Activated CD8-positive, alpha-beta memory T cell treated with anti-CD3 and anti-CD28 coated beads for 36 hours (primary cell): ENCODE measurements around the gene CCSER2. TPM values are rescaled to one million over a fixed set of nuclear protein-coding genes. Genes with fewer than 3 reads are reported as not detected.
"Not testable (repeated sequence)": the region's sequence is repeated elsewhere in the genome, so short reads cannot be mapped to it uniquely, and the experiment has no call there.

Experiments
- CTCF ChIA-PET: fragments of 350-600 bp; sonication (Branson Sonifier 250); formaldehyde crosslinking; loops from one replicate; lab custom pipeline; 2021; ENCODE audit warnings: antibody characterized with exemption; lab: Charles Lee
- POLR2A ChIA-PET: fragments of 350-600 bp; sonication (Branson Sonifier 250); formaldehyde crosslinking; loops from one replicate; lab custom pipeline; 2021; ENCODE audit warnings: antibody characterized with exemption; lab: Charles Lee
- total RNA-seq, 2 experiments: library from RNA; stranded (reverse); gene quantifications; one replicate each; pipeline ENCODE4 v1.2.3, GENCODE V29; 2021

Gene CCSER2
- total RNA-seq, 2 experiments from 2014 or later: 46.7 to 47.2 TPM

DNA sequence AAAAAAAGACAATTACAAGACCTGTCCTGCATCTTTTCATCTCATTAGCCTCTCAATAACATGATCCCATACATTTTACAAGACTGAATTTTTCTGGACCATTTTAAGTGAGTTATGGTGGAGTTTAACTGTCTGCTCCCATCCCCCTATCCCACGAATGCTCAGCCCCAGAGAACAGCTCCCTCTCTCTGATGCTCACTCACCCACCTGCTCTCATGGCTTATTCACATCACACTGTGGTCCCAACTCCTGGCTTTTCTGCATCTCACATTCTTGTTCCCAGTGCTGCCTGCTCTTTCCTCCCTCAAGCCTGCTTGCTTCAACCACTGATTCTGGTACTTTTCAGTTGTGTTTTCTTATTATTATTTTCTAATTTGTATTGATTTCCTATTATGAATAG is 20.4 kb upstream of the CCSER2 start:
- POLR2A ChIA-PET: interaction anchor here (1.0 kb wide), 1 partner anchor 21 kb away, joined by 4 read pairs; the partner anchor contains the start of gene CCSER2
- CTCF ChIA-PET: interaction anchor here (1.1 to 1.5 kb wide), 4 partner anchors 21 to 229 kb away, joined by 3 to 6 read pairs (median 3); no protein-coding TSS in a partner anchor

GRCh38 chr10:84308481-84309304 is 19.7 kb upstream of the CCSER2 start:
- POLR2A ChIA-PET: interaction anchor here (1.0 kb wide), 1 partner anchor 20 kb away, joined by 4 read pairs; the partner anchor contains the start of gene CCSER2

GRCh38 chr10:84310470-84310869 is 17.9 kb upstream of the CCSER2 start:
- CTCF ChIA-PET: interaction anchor here (1.2 kb wide), 1 partner anchor 43 kb away, joined by 4 read pairs; no protein-coding TSS in a partner anchor
- POLR2A ChIA-PET: no interaction called here

More at GRCh38 chr10:84308481-84309304, 19.7 kb upstream of the CCSER2 start:
- CTCF ChIA-PET: interaction anchor here (1.1 to 1.5 kb wide), 2 partner anchors 20 to 43 kb away, joined by 3 read pairs; no protein-coding TSS in a partner anchor

DNA sequence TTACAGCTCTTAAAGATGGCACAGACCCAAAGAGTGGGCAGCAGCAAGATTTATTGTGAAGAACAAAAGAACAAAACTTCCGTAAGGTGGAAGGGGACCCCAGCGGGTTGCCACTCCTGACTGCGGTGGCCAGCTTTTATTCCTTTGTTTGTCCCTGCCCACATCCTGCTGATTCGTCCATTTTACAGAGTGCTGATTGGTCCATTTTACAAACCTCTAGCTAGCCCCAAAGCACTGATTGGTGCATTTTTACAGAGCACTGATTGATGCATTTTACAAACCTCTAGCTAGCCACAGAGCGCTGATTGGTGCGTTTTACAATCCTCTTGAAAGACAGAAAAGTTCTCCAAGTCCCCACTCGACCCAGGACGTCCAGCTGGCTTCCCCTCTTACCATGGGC is 16.8 kb upstream of the CCSER2 start:
- ChIA-PET POLR2A (no interaction called here), CTCF (interaction anchor here (1.2 kb wide), 2 partner anchors 44 to 47 kb away, joined by 4 read pairs; no protein-coding TSS in a partner anchor)

DNA sequence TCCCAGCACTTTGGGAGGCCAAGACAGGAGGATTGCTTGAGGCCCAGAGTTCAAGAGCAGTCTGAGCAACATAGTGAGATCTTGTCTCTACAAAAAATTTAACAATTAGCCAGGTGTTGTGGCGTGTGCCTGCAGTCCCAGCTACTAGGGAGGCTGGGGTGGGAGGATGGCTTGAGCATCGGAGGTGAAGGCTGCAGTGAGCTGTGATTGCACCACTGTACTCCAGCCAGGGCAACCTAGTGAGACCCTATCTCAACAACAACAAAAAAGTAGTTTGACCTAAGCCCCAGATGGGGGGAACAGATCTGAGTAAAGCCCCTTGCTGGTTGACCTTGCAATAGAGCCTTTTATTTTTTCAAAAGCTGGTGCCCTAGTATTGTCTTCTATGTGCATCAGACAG is 15.6 kb upstream of the CCSER2 start:
- ChIA-PET POLR2A (no interaction called here), CTCF (no interaction called here)

GRCh38 chr10:84314275-84314674 is 14.1 kb upstream of the CCSER2 start:
- ChIA-PET CTCF (no interaction called here), POLR2A (no interaction called here)

DNA sequence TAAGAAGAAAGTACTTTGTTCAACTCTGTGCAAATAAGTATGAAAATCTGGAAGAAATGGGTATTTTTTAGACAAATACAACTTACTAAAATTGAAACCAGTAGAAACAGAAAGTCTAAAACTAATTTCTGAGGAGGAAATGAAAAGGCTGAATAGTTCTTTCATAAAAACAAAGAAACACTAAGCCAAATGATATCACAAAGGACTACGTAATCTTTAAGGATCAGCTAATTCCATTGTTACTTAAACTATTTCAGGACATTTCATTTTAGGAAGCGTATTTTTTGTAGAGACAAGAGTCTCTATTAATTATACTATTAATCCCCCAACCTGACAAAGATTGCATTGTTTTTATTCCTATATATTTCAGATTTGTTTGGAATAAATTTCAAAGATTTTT is 11.2 kb upstream of the CCSER2 start:
- POLR2A ChIA-PET: no interaction called here
- CTCF ChIA-PET: interaction anchor here (0.8 kb wide), 1 partner anchor 11 kb away, joined by 3 read pairs; no protein-coding TSS in a partner anchor

DNA sequence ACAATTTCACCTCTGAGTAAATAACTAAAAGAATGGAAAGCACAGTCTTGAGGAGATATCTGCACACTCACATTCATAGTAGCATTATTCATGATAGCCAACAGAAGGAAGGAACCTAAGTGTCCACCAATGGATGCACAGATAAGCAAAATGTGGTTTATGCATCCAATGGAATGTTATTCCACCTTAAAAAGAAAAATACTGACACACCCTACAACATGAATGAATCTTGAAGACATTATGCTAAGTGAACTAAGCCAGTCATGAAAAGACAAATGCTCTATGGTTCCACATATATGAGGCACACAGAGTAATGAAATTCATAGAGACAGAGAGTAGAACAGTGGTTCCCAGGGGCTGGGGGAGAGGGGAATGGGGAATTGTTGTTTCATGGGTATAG is 6.5 kb upstream of the CCSER2 start:
- ChIA-PET POLR2A (no interaction called here), CTCF (no interaction called here)

DNA sequence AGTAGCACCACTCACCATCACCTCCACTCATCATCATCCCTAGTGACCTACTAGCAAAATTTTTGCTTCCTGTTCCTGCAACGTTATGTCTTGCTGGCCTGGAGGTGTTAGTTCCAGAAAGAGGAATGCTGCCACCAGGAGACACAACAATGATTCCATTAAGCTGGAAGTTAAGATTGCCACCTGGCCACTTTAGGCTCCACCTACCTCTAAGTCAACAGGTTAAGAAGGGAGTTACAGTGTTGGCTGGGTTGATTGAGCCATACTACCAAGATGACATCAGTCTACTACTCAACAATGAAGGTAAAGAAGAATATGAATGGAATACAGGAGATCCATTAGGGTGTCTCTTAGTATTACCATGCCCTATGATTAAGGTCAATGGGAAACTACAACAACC is 4.8 kb upstream of the CCSER2 start:
- CTCF ChIA-PET: interaction anchor here (0.6 kb wide), 1 partner anchor 39 kb away, joined by 4 read pairs; no protein-coding TSS in a partner anchor
- POLR2A ChIA-PET: not testable (repeated sequence)

GRCh38 chr10:84326995-84327394 is 1.4 kb upstream of the CCSER2 start:
- CTCF ChIA-PET: interaction anchor here (1.7 kb wide), 1 partner anchor 25 kb away, joined by 5 read pairs; no protein-coding TSS in a partner anchor
- POLR2A ChIA-PET: not testable (repeated sequence)

DNA sequence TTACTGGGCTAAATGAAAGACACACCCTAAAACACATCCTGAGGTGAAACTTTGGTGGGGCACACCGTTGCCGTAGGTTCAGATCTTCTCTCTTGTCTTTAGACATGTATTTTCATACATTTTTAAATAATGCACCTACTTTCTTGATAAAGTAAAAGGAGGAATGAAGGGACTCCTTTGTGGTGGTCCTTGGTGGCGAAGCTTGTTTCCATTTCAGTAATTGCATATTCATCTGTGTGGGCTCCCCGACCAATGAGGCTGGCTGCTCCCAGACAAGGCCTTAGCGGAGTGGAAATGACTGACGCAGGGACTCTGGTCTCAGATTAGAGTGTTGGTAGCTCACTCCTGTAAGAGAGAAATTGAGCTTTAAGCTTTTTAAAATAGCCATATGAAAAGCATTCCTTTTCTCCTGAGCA is 815 bp downstream of the CCSER2 start:
- CTCF ChIA-PET: interaction anchor here (0.9 to 1.6 kb wide), 6 partner anchors 21 to 208 kb away, joined by 3 to 5 read pairs (median 4); partner anchors contain the start of gene GHITM
- POLR2A ChIA-PET: interaction anchor here (1.1 to 1.5 kb wide), 2 partner anchors 21 to 36 kb away, joined by 4 to 5 read pairs; no protein-coding TSS in a partner anchor

GRCh38 chr10:84329986-84330651 is 1.7 kb downstream of the CCSER2 start:
- ChIA-PET CTCF (interaction anchor here (0.9 to 1.2 kb wide), 3 partner anchors 11 to 30 kb away, joined by 3 read pairs; no protein-coding TSS in a partner anchor), POLR2A (interaction anchor here (1.5 kb wide), 1 partner anchor 37 kb away, joined by 5 read pairs; no protein-coding TSS in a partner anchor)

- CTCF ChIA-PET: interaction anchor here (1.2 kb wide), 1 partner anchor 10 kb away, joined by 3 read pairs; no protein-coding TSS in a partner anchor
- POLR2A ChIA-PET: no interaction called here
Observed at GRCh38 chr10:84331091-84331490, 2.7 kb downstream of the CCSER2 start.

DNA sequence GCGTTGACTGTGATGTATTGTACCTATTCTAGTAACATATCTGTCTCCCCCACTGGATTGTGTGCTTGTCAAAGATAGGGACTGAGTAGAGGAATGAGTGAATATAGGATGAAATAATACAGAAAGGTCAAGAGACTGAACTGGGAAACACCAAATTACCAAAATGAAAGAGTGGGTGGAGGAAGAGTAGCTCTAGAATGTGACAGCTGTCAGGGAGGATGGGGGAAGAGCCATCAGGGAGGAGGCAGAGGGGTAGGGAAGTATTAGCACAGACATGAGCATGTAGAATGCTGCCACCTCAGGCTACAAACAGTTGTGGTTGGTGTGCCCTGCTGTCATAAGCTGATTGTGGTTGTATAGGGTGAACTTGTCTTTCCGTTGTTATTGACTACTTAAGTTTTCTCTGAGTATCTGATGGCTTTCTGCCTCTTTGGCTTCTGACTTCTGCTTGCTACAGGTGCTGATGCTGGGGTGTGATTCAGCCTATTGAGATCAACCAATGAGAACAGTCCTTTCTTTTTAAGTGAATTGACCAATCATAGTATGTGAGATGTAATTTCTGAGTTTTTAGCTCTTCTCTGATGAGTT is 5.6 kb downstream of the CCSER2 start:
- CTCF ChIA-PET: interaction anchor here (0.8 to 2.0 kb wide), 4 partner anchors 18 to 203 kb away, joined by 3 to 6 read pairs (median 5); no protein-coding TSS in a partner anchor
- POLR2A ChIA-PET: interaction anchor here (0.6 to 1.4 kb wide), 2 partner anchors 89 to 195 kb away, joined by 6 to 7 read pairs; partner anchors contain the start of gene GHITM

DNA sequence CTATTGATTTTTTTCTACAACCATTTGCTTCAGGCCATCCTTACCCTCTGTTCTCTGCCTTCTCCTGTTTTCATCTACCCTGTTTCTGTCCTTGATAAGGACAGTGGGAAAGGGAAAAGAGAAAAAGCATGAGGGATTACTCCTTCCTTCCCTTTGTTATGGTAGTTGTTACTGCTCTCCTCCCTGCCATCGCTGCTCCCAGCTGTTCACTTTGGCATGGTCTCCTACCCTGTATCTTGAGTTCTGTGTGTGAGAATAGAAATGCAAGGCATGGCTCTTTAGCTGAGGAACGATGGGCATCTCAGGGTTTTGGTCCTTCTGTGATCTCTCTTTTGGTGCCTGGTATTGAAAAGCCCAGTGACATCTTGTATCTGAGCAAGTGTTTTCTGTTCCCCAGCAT is 6.4 kb downstream of the CCSER2 start:
- ChIA-PET POLR2A (interaction anchor here (1.4 kb wide), 1 partner anchor 196 kb away, joined by 6 read pairs; the partner anchor contains the start of gene GHITM), CTCF (interaction anchor here (0.8 to 2.0 kb wide), 4 partner anchors 18 to 202 kb away, joined by 3 to 6 read pairs (median 5); no protein-coding TSS in a partner anchor)

DNA sequence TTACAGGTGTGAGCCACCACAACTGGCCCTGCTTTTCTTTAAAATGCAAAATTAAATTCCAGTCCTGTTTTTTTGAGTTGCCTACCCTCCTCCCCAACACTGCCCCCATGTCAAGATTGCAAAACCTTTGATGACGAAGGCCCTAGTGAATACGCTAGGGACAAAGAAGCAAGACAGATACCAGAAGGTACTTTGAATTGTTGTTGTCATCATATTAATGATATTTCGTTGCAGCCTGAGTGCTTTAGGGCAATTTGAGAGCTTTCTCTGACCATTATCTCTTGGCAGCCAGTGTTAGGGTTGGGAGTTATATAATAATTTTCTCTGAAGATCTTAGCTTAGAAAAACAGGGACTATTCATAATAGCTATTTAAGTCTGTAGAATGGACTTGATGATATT is 7.1 kb downstream of the CCSER2 start:
- ChIA-PET POLR2A (no interaction called here), CTCF (interaction anchor here (0.6 to 2.0 kb wide), 5 partner anchors 15 to 202 kb away, joined by 3 to 6 read pairs (median 3); no protein-coding TSS in a partner anchor)

DNA sequence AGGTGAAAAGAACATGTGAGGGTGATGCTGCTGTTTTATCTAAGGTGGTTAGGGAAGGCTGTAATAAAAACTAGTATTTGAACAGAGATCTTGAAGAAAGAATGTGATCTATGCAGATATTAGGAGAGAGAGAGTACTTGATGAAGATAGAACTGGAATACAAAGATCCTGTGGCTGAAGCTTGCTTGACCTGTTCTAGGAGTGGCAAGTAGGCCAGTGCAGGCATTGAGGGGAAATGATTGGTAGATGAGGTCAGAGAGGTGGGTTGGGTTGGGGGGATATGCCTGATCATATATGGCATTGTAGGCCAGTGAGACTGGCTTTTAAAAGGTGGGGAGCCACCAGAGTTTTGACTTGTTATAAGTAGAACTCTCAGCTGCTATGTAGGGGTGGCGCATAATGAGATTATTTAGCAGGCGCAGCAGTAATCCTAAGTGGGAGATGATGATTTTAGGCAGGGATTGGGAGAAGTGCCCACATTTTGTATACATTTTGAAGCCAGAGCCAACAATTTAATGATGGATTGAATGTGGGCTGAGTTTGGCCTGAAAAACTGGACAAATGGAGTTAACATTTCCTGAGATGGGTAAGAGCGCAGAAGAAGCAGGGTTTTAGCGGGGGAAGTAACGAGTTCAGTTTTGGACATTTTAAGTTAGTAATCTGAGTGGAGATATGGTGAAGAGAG is 8.2 kb downstream of the CCSER2 start:
- ChIA-PET POLR2A (no interaction called here), CTCF (interaction anchor here (1.0 to 1.3 kb wide), 3 partner anchors 14 to 35 kb away, joined by 3 read pairs; no protein-coding TSS in a partner anchor)

DNA sequence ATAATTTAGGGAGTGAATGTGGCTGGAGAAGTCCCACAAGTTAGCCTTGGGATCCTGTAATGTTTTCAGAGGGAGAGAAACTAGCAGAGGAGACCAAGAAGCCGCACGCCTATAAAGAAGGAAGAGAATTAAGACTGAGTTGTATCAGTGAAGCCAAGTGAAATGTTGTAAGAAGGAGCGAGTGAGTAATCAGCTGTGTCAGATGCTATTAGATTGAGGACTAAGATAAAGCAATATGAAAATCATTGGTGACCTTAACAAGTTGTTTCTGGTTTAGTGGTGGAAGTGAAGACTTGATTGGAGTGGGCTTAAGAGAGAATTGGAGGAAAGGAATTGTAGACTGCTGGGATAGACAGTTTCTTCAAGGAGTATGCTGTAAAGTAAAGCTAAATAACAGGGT is 8.8 kb downstream of the CCSER2 start:
- ChIA-PET POLR2A (no interaction called here), CTCF (interaction anchor here (1.1 to 1.4 kb wide), 3 partner anchors 15 to 200 kb away, joined by 3 read pairs; no protein-coding TSS in a partner anchor)
